ENCODE results near the gene SOBP.
A peak's percentile ranks its signal among the peaks of the same experiment; 100 is the strongest.
"Not testable (repeated sequence)": the region's sequence is repeated elsewhere in the genome, so short reads cannot be mapped to it uniquely, and the experiment has no call there.

The SOBP gene

DNA sequence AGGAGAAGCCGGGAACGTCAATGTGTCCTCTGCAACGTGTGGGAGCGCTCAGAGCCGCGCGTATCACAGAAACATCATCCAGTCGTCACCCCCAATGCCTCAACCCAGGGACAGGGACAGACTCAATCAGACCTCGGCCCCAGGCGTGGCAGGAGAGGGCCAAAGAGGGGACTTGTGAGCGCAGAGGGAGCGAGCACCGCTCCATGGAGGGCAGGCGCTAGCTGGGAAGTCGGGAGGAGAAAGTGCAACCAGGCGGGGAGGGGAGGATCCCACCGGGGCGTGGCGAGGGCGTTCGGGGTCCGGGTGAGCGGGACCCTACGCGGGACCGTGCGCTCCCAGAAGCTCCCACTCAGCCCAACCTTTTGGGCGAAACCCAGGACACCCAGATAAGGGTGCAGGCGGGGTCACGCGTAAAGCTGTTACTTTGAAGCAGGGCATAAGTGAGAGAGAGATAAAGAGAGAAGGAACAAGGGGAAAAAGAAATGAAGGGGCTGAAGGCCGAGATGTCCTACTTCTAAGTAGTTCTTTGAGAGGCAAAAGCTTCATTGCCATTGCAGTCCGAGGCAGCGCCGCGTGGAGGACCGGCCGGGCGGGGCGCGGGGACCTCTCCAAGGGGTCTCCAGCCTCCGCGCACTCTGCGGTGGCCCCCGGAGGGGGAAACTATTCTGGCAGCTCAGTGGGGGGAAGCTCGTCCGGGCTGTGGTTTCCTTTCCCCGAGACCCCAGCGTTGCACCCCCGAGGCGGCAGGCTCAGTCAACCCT is 862 bp upstream of the SOBP start:
- DNase-seq (ENCODE audit: low read depth in 1 of 2, low spot score in 1 of 2), result no peak

DNA sequence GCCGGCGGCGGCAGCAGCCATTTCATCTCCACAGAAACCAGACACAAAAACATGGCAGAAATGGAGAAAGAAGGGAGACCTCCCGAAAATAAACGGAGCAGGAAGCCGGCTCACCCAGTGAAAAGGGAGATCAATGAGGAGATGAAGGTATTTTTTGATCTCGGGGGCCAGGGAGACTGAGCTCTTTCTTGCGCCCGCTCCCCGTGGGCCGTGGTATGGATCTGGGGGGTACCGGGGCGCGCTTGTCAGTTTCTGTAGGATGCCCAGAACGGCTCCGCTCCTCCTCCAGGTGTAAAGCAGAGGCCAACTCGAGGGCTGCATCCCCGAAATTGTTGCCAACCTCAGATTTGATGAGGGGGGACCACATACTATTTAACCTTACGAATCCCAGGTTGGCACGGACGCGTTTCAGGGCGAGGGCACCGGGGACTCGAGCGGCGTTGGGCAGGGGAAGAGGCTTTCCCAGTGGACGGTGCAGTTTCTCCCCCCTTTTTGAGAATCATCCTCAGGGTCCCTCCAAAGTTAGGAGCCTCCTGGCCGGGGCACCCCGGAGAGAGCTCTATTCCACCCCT is 735 bp downstream of the SOBP start:
- DNase-seq (ENCODE audit: low read depth in 1 of 2, low spot score in 1 of 2), result peak in 1 of 2 donors; percentile 5

DNA sequence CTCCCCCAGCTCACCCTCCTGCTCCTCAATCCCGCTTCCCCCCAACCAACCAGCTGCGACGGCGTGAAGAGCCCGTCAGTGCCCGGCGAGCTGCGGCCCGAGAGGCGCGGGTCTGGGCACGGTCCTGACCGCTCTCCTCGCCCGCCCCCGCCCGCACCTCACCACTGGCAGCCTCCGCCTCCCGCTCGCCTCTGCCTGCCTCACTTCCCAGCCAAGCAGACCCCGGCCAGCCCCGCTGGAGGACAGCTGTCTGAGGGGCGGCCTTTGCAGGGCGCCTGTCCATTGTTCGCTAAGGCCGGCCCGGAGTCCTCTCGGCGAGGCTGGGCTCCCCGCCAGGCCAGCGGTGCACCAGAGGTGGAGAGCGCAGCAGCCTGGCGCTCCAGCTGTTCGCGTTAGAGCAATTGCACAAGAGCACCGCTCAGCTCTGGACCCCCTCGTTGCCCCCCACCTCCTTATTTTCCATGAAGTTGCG is 1.3 kb downstream of the SOBP start:
- no peak for DNase-seq (ENCODE audit: low read depth in 1 of 2, low spot score in 1 of 2)

DNA sequence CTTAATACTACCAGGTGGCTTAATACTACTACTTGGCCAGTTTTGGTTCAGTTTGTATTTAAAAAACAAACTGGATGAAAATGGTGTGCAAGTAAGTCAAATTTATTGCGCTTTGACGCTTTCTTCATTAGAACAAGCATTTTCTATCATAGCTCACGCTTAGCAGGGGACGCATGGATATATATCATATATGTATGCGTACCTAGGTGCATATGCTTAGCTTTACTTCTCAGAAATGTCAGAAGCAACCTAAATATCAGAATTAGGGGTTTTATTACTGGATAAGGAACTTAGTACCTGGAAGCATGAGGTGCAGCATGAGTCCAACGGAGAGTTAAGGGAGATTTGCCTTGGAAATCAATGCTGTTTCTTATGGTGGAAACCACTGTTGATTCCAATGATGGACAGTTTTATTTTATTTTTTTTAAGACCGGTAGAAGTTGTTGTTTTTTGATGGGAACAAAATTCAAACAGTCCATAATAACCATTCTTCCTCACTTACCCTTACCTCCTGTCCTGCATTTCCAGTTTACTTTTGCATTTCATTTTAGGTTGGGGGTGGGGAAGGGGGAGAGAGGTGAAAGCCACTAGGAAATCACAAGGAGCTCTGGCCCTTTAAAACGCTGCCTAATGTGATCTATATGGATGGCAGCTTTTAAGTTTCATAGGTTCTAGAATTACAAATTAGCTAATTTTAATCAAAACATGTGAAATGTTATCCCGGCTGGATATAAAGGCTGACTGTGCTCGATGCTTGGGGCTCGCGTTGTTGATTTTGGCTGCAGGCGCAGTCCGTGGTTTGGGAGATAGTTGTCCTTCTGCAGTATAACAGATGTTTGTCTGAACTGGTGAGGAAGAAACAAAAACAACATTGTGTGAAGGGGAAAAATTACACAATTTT is 2.1 kb downstream of the SOBP start:
- no peak for DNase-seq (ENCODE audit: low read depth in 1 of 2, low spot score in 1 of 2)

DNA sequence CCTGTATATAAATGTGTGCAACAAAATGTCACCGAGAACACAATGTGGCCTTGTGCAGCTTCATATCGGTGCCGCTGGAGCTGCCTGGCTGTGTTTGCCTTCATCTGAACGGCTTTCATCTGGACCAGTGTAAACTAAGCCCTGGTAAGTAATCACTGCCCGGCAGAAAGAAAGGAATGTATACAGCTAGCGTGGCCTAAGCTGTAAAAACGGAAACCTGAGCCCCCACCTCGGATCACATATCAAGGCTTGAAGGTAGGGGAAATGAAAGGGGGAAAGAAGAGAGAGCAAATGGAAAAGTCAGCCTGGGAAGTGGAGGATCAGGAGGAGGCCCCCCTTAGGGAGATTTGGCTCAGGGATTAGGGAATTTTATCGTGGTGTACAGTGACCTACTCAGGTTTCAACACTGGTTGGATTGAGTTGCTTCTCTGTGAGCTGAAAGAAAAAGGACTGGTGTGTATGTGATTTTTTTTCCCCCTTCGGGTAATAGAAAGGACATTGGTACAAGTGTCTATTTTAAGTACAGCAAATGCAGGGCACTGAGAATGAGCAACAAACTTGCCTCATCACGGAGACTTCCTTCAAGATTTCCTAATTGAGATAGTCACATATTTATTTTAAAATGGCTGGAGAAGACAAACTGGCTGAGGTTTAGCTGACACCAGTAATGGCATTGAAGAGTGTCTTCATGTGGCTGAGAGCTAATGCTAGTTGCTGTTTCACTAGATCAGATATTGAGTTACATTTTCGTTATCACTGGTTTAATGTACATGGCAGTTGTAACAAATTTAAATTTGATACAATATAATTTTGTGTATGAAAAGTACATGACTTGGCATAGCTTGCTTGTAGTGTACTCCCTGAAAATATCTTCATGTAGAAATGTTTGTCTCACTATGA is 3.5 kb downstream of the SOBP start:
- no peak for DNase-seq (ENCODE audit: low read depth in 1 of 2, low spot score in 1 of 2)

DNA sequence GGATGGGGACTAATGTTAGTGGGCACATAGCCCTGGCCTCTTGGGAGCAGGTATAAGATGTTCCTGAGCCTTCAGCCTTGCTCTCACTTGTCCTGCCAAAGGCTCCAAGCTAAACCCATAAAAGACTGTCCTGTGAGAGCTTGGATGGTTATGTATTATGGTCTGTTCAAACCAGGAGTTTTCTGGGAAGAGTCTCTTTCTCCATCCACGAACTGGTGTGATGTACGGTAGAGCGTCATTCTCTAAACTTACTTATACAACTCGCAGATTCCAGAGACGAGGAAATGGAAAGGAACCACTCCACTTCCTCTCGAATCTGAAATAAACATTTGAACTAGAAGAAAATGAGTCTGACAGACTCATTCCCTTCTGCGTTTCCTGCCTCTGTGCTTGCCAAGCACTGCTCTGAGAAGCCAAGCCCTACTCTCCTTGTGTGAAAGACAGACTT is 5.3 kb downstream of the SOBP start:
- no peak for DNase-seq (ENCODE audit: low read depth in 1 of 2, low spot score in 1 of 2)

DNA sequence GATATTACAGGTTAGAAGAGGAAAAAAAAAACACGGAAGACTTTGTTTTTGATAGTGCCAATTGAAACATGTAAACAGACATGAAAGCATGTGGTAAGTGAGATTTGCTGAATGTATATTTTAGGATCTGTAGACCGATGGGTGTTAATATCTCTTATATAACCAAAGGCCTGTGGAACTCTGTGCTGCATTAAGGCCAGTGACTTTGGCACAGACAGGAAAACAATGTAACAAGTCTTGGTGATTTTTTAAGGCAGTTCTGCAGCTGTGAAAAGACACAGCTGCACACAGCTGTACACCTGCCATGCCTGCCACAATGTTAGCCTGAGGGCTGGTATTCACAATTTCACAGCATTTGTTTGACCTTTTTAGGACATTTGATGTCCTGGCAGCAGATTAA is 6.1 kb downstream of the SOBP start:
- DNase-seq (ENCODE audit: low read depth in 1 of 2, low spot score in 1 of 2), result no peak

DNA sequence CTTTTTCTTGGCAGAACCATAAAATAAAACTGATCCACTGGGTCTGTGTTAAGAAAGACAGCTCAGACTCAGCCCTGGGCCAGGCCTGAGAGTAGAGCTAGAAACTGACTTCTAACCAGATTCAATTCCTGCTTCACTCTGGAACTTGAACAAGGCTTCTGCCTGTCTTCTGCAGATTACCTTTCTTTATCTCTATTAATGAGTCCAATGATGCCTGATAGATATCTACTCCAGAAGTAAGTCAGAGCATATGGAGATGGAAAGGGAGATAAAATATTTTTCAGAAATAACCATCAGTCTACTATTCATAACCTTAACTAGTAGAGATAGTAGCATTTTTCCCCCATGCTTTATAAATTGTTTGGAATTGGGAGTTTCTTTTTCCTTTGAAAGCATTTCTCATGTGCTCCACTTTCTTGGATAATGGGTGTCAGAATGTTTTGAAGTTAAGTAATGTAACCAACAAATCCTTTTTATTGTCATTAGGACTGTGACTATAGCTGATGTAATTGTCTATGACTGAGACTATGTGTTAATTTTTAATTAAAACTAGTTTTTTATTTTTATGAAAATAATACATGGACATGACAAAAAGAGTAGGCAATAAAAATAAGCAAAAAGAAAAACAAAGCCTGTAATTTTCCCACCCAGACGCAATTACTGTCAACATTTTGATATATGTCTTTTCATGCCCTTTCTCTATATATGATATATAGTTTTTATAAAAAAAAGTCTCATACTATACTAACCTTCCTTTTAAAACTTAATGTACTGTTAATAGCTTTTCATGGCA is 7.2 kb downstream of the SOBP start:
- DNase-seq (ENCODE audit: low read depth in 1 of 2, low spot score in 1 of 2), result no peak

DNA sequence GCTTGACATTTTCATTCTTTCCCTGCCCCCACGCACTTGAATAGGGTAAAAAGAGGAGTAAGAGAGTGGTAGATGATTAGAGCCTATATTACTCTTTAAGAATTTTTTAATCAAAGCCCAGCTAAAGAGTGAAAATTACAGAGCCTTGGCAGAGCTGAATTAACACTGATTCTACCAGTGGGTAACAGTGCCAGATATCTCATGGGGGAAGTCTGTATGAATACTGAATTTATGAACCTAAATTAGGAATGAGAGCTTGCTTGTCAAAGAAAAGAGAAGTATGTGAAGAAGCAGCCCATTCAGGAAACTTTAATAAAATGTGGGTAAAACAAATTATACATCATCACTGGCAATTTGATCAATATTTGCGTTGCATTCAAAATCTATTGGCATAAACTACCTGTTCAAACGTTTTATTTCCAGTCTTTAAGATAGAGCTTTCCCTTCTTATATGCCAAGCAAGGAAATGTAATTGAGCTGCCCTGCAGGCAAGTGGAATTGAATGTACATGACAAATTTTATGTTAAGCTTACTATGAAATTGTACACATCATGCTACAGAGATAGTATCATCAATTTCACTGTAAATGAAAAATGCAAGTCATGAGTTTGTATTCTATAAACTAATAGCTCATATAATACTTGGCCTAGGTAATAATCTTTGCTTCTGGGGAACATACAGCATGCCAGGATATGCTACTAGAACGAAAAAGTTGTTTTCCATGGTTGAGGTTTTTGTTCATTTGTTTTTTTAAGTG is 14.5 kb downstream of the SOBP start:
- DNase-seq (ENCODE audit: low read depth in 1 of 2, low spot score in 1 of 2), result no peak

DNA sequence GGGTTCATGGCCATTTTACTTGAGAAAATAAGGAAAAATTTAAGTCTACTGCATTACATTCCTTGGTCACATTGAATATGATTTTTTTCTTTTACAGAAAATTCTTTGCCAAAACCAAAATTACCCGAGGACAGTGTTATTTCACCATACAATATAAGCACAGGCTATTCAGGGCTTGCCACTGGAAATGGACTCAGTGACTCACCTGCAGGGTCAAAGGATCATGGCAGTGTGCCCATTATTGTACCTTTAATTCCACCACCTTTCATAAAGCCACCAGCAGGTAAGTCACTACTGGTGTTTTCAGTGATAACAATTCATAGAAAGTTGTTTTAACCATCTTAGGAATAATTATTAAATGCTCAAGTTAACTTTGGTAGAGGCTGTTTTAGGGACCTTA is 16.2 kb downstream of the SOBP start:
- DNase-seq (ENCODE audit: low read depth in 1 of 2, low spot score in 1 of 2), result no peak

DNA sequence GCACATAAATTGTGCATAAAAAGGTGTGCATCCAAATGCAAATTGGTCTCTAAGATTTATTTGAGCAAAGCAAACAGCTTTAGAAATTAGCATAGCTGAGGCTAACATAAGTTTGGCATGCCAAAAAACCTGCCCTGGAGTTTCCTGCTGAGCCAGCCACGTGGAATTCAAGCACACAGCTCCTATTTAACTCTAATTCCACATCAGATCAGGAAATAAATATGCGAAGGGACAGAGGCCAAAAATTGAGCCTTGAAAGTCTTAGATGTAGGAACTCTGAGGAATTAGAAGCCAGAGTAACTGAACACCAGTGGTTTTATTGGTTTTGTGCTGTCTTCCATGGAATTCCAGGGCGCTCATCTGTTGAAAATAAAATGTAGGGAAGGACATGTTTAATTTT is 19.6 kb downstream of the SOBP start:
- no peak for DNase-seq (ENCODE audit: low read depth in 1 of 2, low spot score in 1 of 2)

DNA sequence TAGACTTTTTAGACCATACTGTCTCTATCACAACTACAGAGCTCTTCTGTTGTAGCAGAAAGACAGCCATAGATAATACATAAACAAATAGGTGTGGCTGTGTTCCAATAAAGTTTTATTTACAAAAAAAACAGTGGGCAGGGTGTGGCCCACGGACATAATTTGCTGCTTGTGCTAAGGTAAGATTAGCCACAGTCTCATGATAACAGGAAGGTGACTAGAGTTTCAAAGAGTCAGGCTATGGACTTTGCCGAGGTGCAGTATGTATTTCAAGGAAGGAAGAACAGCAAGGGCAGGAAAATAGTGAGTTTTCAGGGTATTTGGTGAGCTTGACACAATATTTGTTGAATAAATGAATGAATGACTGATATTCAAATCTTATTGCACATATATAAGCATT is 20.2 kb downstream of the SOBP start:
- DNase-seq (ENCODE audit: low read depth in 1 of 2, low spot score in 1 of 2), result no peak

DNA sequence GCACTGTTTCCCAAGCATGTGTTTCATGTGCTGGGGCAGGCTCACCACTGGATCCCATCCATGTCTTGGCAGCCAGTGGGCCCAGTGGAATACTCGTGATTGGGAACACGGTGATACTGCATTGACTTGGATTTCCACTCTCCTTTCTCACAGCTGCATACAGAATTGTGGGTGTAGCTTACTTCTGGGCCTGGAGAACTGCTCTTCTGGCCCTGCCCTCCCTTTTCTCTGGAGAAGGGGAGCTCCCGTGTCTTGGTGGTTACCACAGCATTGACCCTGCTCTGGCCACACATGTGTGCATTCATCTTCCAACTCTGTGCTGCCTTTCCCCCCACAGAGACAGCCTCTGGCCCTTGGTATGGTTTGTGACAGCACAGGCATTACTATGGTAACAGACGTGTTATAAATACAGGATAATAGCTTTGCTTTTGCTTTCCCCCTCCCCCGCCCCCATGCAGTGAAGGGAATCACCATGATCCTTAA is 21.6 kb downstream of the SOBP start:
- no peak for DNase-seq (ENCODE audit: low read depth in 1 of 2, low spot score in 1 of 2)

DNA sequence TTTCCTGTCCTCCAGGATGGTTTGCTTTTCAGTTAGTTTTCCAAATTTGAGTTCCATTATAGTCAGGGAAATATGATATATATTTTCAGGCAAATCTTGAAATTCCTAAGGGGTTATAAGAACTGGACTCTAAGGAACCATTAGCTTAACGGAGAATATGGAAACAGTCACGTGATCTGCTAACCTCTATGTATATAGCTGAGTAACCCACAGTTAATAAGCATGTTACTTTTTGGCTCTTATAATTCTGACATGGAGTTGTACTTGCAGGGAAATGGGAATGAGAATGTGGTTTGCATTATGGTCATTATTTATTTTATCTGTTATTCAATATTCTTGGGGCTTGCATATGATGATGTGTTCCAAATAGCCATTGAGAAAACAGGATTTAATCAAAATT is 23.3 kb downstream of the SOBP start:
- no peak for DNase-seq (ENCODE audit: low read depth in 1 of 2, low spot score in 1 of 2)

DNA sequence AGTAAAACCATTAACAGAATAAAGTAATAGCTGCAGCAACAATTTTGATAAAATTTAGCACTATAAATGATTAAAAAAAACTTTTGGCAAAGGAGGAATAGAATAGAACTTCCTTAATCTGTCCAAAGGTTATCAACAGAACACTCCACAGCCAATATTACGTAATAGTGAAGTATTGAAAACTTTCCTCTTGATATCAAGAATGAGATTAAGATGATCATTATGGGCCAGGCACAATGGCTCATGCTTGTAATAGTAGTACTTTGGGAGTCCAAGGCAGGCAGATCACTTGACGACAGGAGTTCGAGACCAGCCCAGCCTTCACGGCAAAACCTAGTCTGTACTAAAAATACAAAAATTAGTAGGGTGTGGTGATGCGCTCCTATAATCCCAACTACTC is 26.0 kb downstream of the SOBP start:
- DNase-seq (ENCODE audit: low read depth in 1 of 2, low spot score in 1 of 2), result no peak

DNA sequence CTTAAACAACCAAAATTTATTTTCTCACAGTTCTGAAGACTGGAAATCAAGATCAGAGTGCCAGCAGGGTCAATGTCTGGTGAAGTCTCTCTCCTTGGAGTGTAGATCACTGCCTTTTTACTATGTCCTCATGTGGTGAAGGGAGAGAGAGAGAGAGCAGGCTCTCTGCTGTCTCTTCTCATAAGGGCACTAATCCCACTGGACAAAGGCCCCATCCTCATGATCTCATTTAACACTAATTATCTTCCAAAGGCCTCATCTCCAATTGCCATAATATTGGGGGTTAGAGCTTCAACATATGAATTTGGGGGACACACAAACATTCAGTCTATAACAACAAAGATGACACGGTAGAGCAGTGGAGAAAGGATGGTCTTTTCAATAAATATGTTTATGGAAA is 27.4 kb downstream of the SOBP start:
- no peak for DNase-seq (ENCODE audit: low read depth in 1 of 2, low spot score in 1 of 2)

DNA sequence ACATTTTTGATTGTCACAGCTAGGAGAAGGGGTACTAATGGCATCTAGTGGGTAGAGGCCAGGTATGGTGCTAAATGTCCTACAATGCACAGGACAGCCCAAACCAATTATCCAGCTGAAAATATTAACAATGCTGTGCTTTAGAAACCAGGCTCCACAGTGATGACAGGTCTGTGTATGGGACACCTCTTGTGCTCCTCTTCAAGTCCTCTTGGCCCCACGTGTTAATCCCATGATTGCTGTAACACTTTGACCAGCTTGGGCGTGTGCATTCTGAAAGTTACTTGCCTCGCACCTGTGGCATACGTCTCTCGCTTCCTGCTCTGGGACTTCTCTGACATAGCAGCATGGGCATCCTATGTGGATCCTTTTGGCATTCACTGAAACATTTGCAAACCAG is 29.3 kb downstream of the SOBP start:
- not testable (repeated sequence) for DNase-seq (ENCODE audit: low read depth in 1 of 2, low spot score in 1 of 2)

DNA sequence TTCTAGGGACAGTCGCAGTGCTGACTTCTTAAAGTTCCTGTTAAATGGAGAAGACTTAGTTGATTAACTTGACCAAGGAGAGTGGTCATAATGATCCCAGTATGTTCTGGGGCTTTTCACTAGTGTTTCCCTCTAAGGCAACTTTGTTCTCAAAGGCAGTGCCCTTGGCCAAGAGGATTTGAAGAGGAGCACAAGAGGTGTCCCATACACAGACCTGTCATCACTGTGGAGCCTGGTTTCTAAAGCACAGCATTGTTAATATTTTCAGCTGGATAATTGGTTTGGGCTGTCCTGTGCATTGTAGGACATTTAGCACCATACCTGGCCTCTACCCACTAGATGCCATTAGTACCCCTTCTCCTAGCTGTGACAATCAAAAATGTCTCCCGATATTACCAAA is 30.8 kb downstream of the SOBP start:
- DNase-seq (ENCODE audit: low read depth in 1 of 2, low spot score in 1 of 2), result not testable (repeated sequence)
